Measurements from ENCODE around the gene ARF3. TPM values are rescaled to one million over a fixed set of nuclear protein-coding genes. Genes with fewer than 3 reads are reported as not detected.

The ARF3 gene
- total and polyA plus RNA-seq, 5 donors from 2014 or later = 21.2 to 79.4 (median 25.0) TPM

DNA sequence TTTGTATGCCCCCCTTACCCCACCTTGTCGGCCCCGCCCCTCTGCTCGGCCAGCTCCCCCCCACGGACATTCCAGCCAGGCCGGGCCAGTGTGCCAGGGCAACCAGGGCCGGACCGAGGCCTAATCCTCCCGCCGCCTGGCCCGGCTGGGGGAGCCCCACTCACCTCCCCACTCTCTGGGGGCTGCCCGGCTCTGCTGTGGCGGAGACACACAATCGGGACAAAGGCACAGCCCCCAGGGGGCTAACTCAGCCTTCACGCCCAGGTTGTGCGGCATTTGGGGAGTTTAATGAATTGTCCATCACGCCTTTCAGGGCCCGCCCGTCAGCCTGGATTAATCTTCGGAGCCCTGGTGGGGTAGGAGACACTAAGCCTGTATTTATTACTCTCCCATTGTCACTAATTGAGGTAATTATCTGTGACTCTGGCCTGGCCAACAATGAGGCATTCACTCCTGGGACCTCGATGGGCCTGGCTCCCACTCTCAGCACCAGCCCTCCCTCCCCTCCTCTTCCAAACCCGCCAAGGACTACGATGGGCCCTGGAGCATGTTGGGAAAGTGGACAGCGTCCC is 29.5 kb upstream of the ARF3 start:
- peaks cover 62% of the 10 kb centered on the region for H3K27me3 Mint-ChIP-seq
- Histone ChIP-seq H3K4me3 (ENCODE audit: low read depth, low read length) (no peak overlapping the region), H3K36me3 (ENCODE audit: control insufficient read depth, insufficient read depth, low read length) (no peaks in the 10 kb centered on the region), H3K27ac (ENCODE audit: insufficient read depth, low read length, poor library complexity, severe bottlenecking) (no peak overlapping the region), H3K4me1 (ENCODE audit: control insufficient read depth, insufficient read depth, low read length, poor library complexity, severe bottlenecking) (peaks cover 3% of the 10 kb centered on the region), H3K27me3 (ENCODE audit: control insufficient read depth, insufficient read depth, low read length) (peaks cover 32% of the 10 kb centered on the region), H3K9me3 (ENCODE audit: control insufficient read depth in 2 of 2, low read length in 2 of 2) (no peaks in the 10 kb centered on the region)
- peaks cover 0 to 17% (median 10%) of the 10 kb centered on the region in 4 donors for H3K4me1 Mint-ChIP-seq
- ATAC-seq (ENCODE audit: low read depth in 2 of 2) (no peak), DNase-seq (no peak)
- H3K36me3 Mint-ChIP-seq = no peaks in the 10 kb centered on the region
- H3K9me3 Mint-ChIP-seq = no peaks in the 10 kb centered on the region
- H3K4me3 Mint-ChIP-seq = peak overlapping the region in 1 of 4 donors; percentile 61
- H3K27ac Mint-ChIP-seq = no peak overlapping the region

DNA sequence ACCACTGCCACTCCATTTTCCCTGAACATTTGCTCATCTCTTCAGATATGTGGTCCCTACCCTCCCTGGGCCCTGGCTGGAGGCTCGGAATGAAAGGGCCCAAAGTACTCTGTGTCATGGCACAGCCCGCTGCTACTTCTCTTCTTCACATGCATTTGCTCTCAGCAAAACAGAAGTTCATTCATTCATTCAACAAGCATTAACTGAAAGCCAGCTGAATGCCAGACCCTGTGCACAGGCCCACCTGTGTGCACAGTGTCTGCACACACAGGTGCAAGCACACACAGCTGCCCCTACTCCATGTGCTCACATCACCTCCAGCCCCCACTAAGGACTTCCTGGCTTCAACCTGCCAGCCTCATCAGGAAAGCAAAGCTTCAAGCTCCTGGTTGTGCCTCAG is 28.6 kb upstream of the ARF3 start:
- Histone ChIP-seq H3K27ac (ENCODE audit: insufficient read depth, low read length, poor library complexity, severe bottlenecking) (no peak overlapping the region), H3K9me3 (ENCODE audit: control insufficient read depth in 2 of 2, low read length in 2 of 2) (no peaks in the 10 kb centered on the region), H3K27me3 (ENCODE audit: control insufficient read depth, insufficient read depth, low read length) (peaks cover 30% of the 10 kb centered on the region), H3K4me3 (ENCODE audit: low read depth, low read length) (no peak overlapping the region), H3K36me3 (ENCODE audit: control insufficient read depth, insufficient read depth, low read length) (no peaks in the 10 kb centered on the region), H3K4me1 (ENCODE audit: control insufficient read depth, insufficient read depth, low read length, poor library complexity, severe bottlenecking) (peaks cover 12% of the 10 kb centered on the region)
- no peak overlapping the region for H3K4me3 Mint-ChIP-seq
- H3K27ac Mint-ChIP-seq = no peak overlapping the region
- ATAC-seq (ENCODE audit: low read depth in 2 of 2) = no peak
- peaks cover 0 to 2% (median 0%) of the 10 kb centered on the region in 7 donors for H3K9me3 Mint-ChIP-seq
- peaks cover 65% of the 10 kb centered on the region for H3K27me3 Mint-ChIP-seq
- DNase-seq = no peak
- no peaks in the 10 kb centered on the region for H3K36me3 Mint-ChIP-seq
- H3K4me1 Mint-ChIP-seq = peaks cover 0 to 25% (median 16%) of the 10 kb centered on the region in 4 donors

DNA sequence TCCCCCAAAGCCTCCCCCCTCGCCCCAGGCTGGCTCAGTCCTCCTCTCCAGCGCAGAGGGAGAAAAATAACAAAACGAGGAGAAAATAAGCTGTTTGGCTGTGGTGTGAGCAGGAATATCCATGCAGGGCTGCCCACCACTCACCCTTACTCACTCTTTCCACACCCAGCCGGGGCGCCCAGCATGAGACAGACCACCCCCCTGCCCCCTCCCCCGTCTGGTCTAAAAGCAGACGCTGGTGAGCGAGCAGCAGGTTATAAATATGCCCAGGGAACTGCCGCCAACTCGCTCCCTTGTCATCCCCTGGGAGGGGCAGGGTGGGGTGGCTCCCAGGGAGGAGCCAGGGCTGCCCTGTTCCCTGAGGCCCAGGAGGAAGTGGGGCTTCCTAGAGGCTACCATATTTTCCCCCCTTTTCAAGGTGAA is 28.2 kb upstream of the ARF3 start:
- Mint-ChIP-seq H3K4me1 (peaks cover 0 to 30% (median 16%) of the 10 kb centered on the region in 4 donors), H3K4me3 (no peak overlapping the region), H3K27me3 (peaks cover 65% of the 10 kb centered on the region), H3K27ac (no peak overlapping the region), H3K36me3 (no peaks in the 10 kb centered on the region), H3K9me3 (peaks cover 0 to 2% (median 0%) of the 10 kb centered on the region in 7 donors)
- DNase-seq (no peak), ATAC-seq (ENCODE audit: low read depth in 2 of 2) (no peak)
- no peak overlapping the region for H3K4me3 ChIP-seq (ENCODE audit: low read depth, low read length)
- no peaks in the 10 kb centered on the region for H3K9me3 ChIP-seq (ENCODE audit: control insufficient read depth in 2 of 2, low read length in 2 of 2)
- no peak overlapping the region for H3K27ac ChIP-seq (ENCODE audit: insufficient read depth, low read length, poor library complexity, severe bottlenecking)
- peaks cover 30% of the 10 kb centered on the region for H3K27me3 ChIP-seq (ENCODE audit: control insufficient read depth, insufficient read depth, low read length)
- no peaks in the 10 kb centered on the region for H3K36me3 ChIP-seq (ENCODE audit: control insufficient read depth, insufficient read depth, low read length)
- H3K4me1 ChIP-seq (ENCODE audit: control insufficient read depth, insufficient read depth, low read length, poor library complexity, severe bottlenecking) = peaks cover 16% of the 10 kb centered on the region

DNA sequence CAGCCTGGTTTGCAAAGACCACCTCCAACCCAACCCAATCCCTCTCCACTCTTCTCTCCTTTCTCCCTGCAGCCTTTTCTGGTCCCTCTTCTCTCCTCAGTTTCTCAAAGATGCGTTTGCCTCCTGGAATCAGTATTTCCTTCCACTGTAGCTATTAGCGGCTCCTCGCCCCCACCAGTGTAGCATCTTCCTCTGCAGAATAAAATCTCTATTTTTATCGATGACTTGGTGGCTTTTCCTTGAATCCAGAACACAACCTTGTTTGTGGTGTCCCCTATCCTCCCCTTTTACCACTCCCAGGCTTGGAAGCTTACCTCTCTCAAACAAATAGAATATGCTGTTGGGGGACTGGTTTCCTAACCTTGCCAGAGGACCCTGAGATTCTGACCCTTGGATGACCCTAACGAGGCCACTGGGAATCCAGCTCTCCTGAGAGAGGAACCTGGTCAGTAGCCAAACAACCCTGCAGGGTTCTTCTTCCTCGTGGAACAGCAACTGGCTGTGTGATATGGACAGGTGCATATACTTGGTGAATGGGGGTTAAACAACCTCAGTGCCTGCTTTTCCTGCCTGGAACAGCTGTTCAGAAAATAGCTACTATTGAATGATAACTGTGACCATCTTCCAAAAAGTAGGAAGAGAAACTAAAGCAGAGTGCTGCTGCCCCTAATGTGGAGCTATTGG is 25.3 kb upstream of the ARF3 start:
- H3K36me3 ChIP-seq (ENCODE audit: control insufficient read depth, insufficient read depth, low read length) = no peaks in the 10 kb centered on the region
- peaks cover 0 to 5% (median 0%) of the 10 kb centered on the region in 7 donors for H3K9me3 Mint-ChIP-seq
- H3K27ac ChIP-seq (ENCODE audit: insufficient read depth, low read length, poor library complexity, severe bottlenecking) = no peak overlapping the region
- DNase-seq (no peak), ATAC-seq (ENCODE audit: low read depth in 2 of 2) (no peak)
- H3K9me3 ChIP-seq (ENCODE audit: control insufficient read depth in 2 of 2, low read length in 2 of 2) = no peaks in the 10 kb centered on the region
- peak overlapping the region in 3 of 4 donors; percentile 48 to 92 (median 61) for H3K4me3 Mint-ChIP-seq
- H3K4me1 ChIP-seq (ENCODE audit: control insufficient read depth, insufficient read depth, low read length, poor library complexity, severe bottlenecking) = peaks cover 46% of the 10 kb centered on the region
- no peaks in the 10 kb centered on the region for H3K36me3 Mint-ChIP-seq
- H3K4me1 Mint-ChIP-seq = peaks cover 0 to 45% (median 16%) of the 10 kb centered on the region in 4 donors
- peaks cover 26% of the 10 kb centered on the region for H3K27me3 ChIP-seq (ENCODE audit: control insufficient read depth, insufficient read depth, low read length)
- H3K27me3 Mint-ChIP-seq = peaks cover 63% of the 10 kb centered on the region
- no peak overlapping the region for H3K4me3 ChIP-seq (ENCODE audit: low read depth, low read length)
- peak overlapping the region in 2 of 3 donors; percentile 91 to 92 for H3K27ac Mint-ChIP-seq

DNA sequence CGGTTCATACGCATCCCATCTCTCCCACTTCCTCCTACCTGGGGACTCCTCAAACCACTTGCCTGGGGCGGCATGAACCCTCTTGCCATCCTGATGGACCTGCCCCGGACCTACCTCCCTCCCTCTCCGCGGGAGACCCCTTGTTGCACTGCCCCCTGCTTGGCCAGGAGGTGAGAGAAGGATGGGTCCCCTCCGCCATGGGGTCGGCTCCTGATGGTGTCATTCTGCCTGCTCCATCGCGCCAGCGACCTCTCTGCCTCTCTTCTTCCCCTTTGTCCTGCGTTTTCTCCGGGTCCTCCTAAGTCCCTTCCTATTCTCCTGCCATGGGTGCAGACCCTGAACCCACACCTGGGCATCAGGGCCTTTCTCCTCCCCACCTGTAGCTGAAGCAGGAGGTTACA is 24.5 kb upstream of the ARF3 start:
- Mint-ChIP-seq H3K27ac (peak overlapping the region; percentile 63 to 92 (median 91)), H3K4me1 (peaks cover 0 to 49% (median 18%) of the 10 kb centered on the region in 4 donors), H3K4me3 (peak overlapping the region; percentile 35 to 92 (median 90)), H3K27me3 (peaks cover 69% of the 10 kb centered on the region), H3K9me3 (peaks cover 0 to 5% (median 0%) of the 10 kb centered on the region in 7 donors), H3K36me3 (no peaks in the 10 kb centered on the region)
- no peaks in the 10 kb centered on the region for H3K36me3 ChIP-seq (ENCODE audit: control insufficient read depth, insufficient read depth, low read length)
- peaks cover 30% of the 10 kb centered on the region for H3K27me3 ChIP-seq (ENCODE audit: control insufficient read depth, insufficient read depth, low read length)
- DNase-seq (no peak), ATAC-seq (ENCODE audit: low read depth in 2 of 2) (no peak)
- H3K27ac ChIP-seq (ENCODE audit: insufficient read depth, low read length, poor library complexity, severe bottlenecking) = no peak overlapping the region
- no peaks in the 10 kb centered on the region for H3K9me3 ChIP-seq (ENCODE audit: control insufficient read depth in 2 of 2, low read length in 2 of 2)
- H3K4me3 ChIP-seq (ENCODE audit: low read depth, low read length) = peak overlapping the region; percentile 26
- peaks cover 51% of the 10 kb centered on the region for H3K4me1 ChIP-seq (ENCODE audit: control insufficient read depth, insufficient read depth, low read length, poor library complexity, severe bottlenecking)

DNA sequence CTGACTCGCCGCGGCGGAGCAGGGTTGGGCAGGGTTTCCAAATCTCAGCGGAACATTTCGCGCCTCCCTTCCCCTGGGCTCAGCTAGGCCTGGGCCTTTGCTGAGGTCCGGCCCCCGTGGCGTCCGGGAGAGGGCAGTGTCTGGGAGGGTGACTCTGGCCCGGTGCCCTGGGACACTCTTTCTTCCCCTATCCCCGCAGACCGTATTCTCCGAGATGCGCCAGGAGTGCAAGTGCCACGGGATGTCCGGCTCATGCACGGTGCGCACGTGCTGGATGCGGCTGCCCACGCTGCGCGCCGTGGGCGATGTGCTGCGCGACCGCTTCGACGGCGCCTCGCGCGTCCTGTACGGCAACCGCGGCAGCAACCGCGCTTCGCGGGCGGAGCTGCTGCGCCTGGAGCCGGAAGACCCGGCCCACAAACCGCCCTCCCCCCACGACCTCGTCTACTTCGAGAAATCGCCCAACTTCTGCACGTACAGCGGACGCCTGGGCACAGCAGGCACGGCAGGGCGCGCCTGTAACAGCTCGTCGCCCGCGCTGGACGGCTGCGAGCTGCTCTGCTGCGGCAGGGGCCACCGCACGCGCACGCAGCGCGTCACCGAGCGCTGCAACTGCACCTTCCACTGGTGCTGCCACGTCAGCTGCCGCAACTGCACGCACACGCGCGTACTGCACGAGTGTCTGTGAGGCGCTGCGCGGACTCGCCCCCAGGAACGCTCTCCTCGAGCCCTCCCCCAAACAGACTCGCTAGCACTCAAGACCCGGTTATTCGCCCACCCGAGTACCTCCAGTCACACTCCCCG is 23.9 kb upstream of the ARF3 start:
- Histone ChIP-seq H3K4me3 (ENCODE audit: low read depth, low read length) (peak overlapping the region; percentile 48), H3K27me3 (ENCODE audit: control insufficient read depth, insufficient read depth, low read length) (peaks cover 31% of the 10 kb centered on the region), H3K27ac (ENCODE audit: insufficient read depth, low read length, poor library complexity, severe bottlenecking) (no peak overlapping the region), H3K36me3 (ENCODE audit: control insufficient read depth, insufficient read depth, low read length) (no peaks in the 10 kb centered on the region), H3K4me1 (ENCODE audit: control insufficient read depth, insufficient read depth, low read length, poor library complexity, severe bottlenecking) (peaks cover 51% of the 10 kb centered on the region), H3K9me3 (ENCODE audit: control insufficient read depth in 2 of 2, low read length in 2 of 2) (no peaks in the 10 kb centered on the region)
- DNase-seq (peak; percentile 44 to 84 (median 61)), ATAC-seq (ENCODE audit: low read depth in 2 of 2) (peak; percentile 44 to 50)
- Mint-ChIP-seq H3K27me3 (peaks cover 73% of the 10 kb centered on the region), H3K4me3 (peak overlapping the region; percentile 18 to 92 (median 90)), H3K27ac (peak overlapping the region; percentile 63 to 92 (median 91)), H3K4me1 (peaks cover 0 to 49% (median 18%) of the 10 kb centered on the region in 4 donors), H3K36me3 (no peaks in the 10 kb centered on the region), H3K9me3 (peaks cover 0 to 5% (median 0%) of the 10 kb centered on the region in 7 donors)

DNA sequence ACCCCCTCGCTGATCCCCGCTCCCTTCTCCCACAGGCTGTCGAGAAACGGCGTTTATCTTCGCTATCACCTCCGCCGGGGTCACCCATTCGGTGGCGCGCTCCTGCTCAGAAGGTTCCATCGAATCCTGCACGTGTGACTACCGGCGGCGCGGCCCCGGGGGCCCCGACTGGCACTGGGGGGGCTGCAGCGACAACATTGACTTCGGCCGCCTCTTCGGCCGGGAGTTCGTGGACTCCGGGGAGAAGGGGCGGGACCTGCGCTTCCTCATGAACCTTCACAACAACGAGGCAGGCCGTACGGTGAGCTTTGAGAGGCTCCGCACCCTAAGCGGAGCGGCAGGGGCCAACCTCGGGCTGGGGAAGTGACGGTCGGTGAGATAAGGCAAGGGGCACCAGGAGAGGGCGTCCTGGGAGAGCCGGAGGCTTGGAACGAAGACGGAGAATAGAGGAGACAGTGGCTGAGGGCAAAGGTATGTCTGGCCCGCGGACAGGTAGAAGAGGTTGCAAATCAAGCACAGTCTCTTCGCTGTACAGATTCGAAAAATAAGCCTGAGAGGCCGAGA is 23.2 kb upstream of the ARF3 start:
- ATAC-seq (ENCODE audit: low read depth in 2 of 2) = no peak
- peak overlapping the region; percentile 68 for H3K4me3 ChIP-seq (ENCODE audit: low read depth, low read length)
- peaks cover 0 to 49% (median 18%) of the 10 kb centered on the region in 4 donors for H3K4me1 Mint-ChIP-seq
- peak overlapping the region in 2 of 3 donors; percentile 91 to 92 for H3K27ac Mint-ChIP-seq
- peak in 1 of 3 donors; percentile 44 for DNase-seq
- peaks cover 51% of the 10 kb centered on the region for H3K4me1 ChIP-seq (ENCODE audit: control insufficient read depth, insufficient read depth, low read length, poor library complexity, severe bottlenecking)
- peaks cover 78% of the 10 kb centered on the region for H3K27me3 Mint-ChIP-seq
- H3K9me3 Mint-ChIP-seq = peaks cover 0 to 5% (median 0%) of the 10 kb centered on the region in 7 donors
- no peak overlapping the region for H3K27ac ChIP-seq (ENCODE audit: insufficient read depth, low read length, poor library complexity, severe bottlenecking)
- peak overlapping the region; percentile 18 to 92 (median 90) for H3K4me3 Mint-ChIP-seq
- H3K36me3 ChIP-seq (ENCODE audit: control insufficient read depth, insufficient read depth, low read length) = no peaks in the 10 kb centered on the region
- H3K27me3 ChIP-seq (ENCODE audit: control insufficient read depth, insufficient read depth, low read length) = peaks cover 31% of the 10 kb centered on the region
- no peaks in the 10 kb centered on the region for H3K36me3 Mint-ChIP-seq
- H3K9me3 ChIP-seq (ENCODE audit: control insufficient read depth in 2 of 2, low read length in 2 of 2) = no peaks in the 10 kb centered on the region

Measured in CD4-positive, CD25-positive, alpha-beta regulatory T cell (primary cell).